Brain microvascular endothelial cell (primary cell): ENCODE measurements around the gene FUT2.

Experiments
- DNase-seq: peaks from one replicate; pipeline ENCODE4 v3.0.0-alpha.2; 2020
- H3K27ac ChIP-seq: fragments of 250-450 bp; sonication (Bioruptor Pico); 2 replicates; pipeline ENCODE4 v1.5.1; 2020; ENCODE audit warnings: mild to moderate bottlenecking, moderate library complexity
- H3K27me3 ChIP-seq: fragments of 250-450 bp; sonication (Bioruptor Pico); replicated peaks from 2 replicates; pipeline ENCODE4 v1.5.1; 2020; ENCODE audit warnings: mild to moderate bottlenecking
- H3K36me3 ChIP-seq: fragments of 250-450 bp; sonication (Bioruptor Pico); replicated peaks from 2 replicates; pipeline ENCODE4 v1.5.1; 2020; ENCODE audit warnings: mild to moderate bottlenecking
- H3K4me3 ChIP-seq: 2 replicates; pipeline ENCODE4 v1.5.1; 2011; ENCODE audit warnings: low read depth, mild to moderate bottlenecking, control low read depth, low read length, moderate library complexity
- in situ Hi-C: cut with HindIII; loops from 2 replicates; pipeline ENCODE4 v1.10.0; 2017; ENCODE audit warnings: low sequenced_read_pairs, low pct_ligation_motif_present
- TF ChIP-seq, protein P1 (sequence below): IDR thresholded peaks from 2 replicates; pipeline ENCODE4 v1.5.1; 2011; ENCODE audit warnings: low read depth, mild to moderate bottlenecking, moderate library complexity, low read length, control low read depth, inconsistent platforms; ENCODE audit errors: missing control alignments

Gene FUT2

DNA sequence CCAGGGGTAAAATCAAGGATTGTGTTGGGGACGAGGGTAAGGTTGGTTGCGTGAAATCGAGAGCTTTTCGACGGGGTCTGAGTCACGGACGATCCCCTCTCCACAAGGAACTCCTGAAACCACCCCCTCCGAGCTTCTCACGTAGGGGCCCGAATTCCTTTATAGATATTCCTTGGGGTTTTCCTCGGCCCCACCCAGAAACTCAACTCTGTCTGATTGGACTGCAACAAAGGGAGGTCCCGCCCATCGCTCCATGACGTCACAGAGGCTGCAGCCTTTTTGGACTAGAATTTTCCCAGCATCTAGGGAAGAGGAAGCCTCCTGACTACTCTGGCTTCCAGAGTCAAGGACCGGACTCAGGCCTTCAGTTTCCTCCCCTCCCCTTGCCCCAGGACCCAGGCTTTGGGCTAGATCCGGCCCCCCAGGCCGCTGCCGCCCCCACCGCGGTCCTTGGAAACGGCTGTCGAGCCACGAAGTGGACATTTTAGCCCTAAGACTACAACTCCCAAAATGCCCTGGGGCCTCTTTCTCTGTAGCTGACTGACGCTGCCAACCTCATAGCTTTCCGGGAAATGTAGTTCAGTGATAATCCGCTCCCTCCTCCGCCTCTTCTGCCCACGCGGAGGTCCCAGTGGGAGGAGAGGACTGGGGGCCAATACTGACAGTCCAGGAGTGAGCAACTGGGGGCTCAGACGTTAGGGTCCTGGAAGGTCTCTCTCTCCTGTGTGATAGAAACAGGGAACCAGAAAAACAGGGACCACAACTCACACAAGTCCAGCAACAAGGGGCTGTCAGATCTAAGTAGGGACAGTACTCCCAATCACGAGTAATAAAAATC lies 51.2 kb downstream of the FUT2 start, which contains the start of gene IZUMO1:
IZUMO1 (minus strand) TSS at position 172 of the 838 bp plus-strand sequence. CDS start 1,050 bp downstream, outside the sequence.
- peak within 1 kb of the TSS; percentile 69 for H3K4me3 ChIP-seq
- H3K27ac ChIP-seq: peak within 1 kb of the TSS; percentile 93
- no peaks in the 10 kb centered on the region for H3K36me3 ChIP-seq
- peak; percentile 94 for DNase-seq
- in situ Hi-C loops: no loop called here
- TF ChIP-seq, protein P1, sequence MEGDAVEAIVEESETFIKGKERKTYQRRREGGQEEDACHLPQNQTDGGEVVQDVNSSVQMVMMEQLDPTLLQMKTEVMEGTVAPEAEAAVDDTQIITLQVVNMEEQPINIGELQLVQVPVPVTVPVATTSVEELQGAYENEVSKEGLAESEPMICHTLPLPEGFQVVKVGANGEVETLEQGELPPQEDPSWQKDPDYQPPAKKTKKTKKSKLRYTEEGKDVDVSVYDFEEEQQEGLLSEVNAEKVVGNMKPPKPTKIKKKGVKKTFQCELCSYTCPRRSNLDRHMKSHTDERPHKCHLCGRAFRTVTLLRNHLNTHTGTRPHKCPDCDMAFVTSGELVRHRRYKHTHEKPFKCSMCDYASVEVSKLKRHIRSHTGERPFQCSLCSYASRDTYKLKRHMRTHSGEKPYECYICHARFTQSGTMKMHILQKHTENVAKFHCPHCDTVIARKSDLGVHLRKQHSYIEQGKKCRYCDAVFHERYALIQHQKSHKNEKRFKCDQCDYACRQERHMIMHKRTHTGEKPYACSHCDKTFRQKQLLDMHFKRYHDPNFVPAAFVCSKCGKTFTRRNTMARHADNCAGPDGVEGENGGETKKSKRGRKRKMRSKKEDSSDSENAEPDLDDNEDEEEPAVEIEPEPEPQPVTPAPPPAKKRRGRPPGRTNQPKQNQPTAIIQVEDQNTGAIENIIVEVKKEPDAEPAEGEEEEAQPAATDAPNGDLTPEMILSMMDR: no peak
- no peaks in the 10 kb centered on the region for H3K27me3 ChIP-seq

DNA sequence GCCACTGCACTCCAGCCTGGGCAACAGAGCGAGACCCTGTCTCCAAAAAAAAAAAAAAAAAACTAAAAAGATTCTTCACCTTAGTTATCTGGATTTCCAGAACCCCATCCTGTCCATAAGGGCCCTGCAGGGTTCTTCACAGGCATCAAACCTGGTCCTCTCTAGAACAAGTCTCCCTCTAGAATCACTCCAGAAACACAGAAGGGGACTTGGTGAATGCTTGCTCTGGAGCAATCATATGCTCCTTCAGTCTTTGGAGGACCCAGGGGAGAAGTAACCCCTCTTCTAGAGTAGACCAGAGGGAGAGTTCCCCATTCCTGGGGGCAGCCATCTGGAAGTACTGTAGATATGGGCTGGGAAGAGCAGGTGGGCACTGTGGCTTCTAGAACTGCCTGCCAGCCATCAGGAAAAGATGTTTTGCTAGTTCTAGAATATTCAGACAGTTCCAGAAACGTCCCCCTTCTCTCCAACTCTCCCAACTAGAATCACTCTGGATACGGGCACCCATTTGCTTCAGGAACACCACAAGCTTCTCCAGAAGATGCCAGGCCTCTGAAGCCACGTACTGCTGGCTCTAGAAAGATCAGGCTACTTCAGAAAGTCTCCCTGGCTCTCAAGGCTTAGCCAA lies 53.9 kb downstream of the FUT2 start:
- H3K36me3 ChIP-seq: no peaks in the 10 kb centered on the region
- no peak overlapping the region for H3K27ac ChIP-seq
- in situ Hi-C loops: no loop called here
- TF ChIP-seq, protein P1: no peak
- DNase-seq: no peak
- H3K4me3 ChIP-seq: no peak overlapping the region
- H3K27me3 ChIP-seq: no peaks in the 10 kb centered on the region

DNA sequence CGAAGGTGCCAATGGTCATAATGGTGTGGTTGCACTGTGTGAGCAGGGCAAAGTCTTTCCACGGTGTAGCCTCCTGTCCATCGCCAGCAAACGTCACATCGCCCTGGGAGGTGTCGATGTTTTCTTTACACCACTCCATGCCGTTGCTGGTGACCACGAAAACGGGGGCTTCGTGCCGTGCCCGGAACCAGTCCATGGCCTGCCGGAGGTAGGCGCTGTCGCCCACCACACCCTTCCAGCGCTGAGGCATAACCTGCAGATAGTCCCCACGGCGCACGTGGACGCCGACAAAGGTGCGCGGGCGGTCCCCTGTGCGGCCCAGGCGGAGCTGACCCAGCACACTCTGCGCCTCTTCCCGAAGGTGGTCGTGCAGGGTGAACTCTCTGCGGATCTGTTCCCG lies 54.6 kb downstream of the FUT2 start:
- TF ChIP-seq, protein P1: no peak
- no peak overlapping the region for H3K27ac ChIP-seq
- H3K27me3 ChIP-seq: no peaks in the 10 kb centered on the region
- in situ Hi-C loops: no loop called here
- H3K36me3 ChIP-seq: no peaks in the 10 kb centered on the region
- no peak overlapping the region for H3K4me3 ChIP-seq
- DNase-seq: no peak

DNA sequence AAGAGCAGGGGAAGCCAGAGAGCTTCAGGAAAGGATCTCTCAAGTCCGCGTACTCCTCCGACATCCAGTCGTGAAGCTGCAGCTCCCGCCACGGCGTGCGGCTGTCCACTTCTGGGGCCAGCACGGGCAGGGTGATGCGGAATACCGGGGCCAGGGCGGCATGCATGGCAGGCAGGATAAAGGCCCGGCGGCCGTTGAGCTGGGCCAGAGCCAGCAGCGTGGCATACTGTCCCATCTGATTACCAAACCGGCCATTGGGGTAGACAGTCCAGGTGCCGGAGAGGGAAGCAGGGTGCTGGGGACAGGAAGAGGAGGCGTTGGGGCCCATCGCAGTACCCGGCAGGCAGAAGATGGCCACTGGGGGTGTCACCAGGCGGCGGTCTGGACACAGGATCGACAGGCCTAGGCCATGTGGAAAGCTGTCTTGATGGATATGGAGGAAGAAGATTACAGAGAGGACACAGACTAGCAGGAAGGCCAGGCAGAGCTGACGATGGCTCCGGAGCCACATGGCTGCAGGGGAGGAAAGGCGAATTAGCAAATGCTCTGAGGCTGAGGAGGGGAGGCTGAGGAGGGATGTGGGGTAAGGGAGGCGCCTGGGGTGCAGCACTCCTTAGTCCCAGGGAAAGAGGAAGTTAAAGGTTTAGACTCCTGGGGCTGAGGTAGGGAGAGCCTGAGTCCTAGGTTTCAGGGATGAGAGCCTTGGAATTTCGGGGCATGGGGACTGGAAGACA lies 55.2 kb downstream of the FUT2 start:
- Histone ChIP-seq H3K27me3 (no peaks in the 10 kb centered on the region), H3K27ac (no peak overlapping the region), H3K36me3 (no peaks in the 10 kb centered on the region), H3K4me3 (no peak overlapping the region)
- in situ Hi-C loops: no loop called here
- TF ChIP-seq, protein P1: no peak
- no peak for DNase-seq

DNA sequence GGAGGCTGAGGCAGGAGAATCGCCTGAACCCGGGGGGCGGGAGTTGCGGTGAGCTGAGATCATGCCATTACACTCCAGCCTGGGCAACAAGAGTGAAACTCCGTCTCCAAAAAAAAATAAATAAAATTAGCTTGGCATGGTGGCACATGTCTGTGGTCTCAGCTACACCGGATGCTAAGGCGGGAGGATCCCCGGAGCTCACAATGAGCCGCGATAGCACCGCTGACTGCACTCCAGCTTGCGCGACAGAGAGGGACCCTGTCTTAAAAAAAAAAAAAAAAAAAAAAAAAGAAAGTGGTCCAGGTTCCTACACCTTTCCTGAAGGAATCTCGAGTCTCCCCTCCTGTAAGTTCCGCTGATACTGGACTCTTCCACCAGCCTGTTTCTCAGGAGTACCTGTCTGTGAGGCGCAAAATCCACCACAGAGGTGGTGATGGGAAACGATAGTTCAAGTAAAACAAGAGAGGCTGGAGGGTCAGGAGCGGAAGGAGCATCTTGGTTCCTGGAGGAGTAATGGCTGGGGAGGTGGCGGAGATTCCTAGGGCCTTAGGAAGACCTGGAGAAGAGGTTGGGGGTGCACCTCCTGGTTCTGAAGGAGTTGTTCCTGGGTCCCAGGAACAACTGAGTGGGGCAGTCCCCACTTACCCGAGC lies 56.2 kb downstream of the FUT2 start:
- Histone ChIP-seq H3K4me3 (peak overlapping the region; percentile 22), H3K27ac (no peak overlapping the region), H3K27me3 (no peaks in the 10 kb centered on the region), H3K36me3 (no peaks in the 10 kb centered on the region)
- no peak for DNase-seq
- TF ChIP-seq, protein P1: no peak
- in situ Hi-C loops: no loop called here
